ENCODE results near the gene SENP7. TPM values are rescaled to one million over a fixed set of nuclear protein-coding genes. Genes with fewer than 3 reads are reported as not detected.
"Not testable (repeated sequence)": the region's sequence is repeated elsewhere in the genome, so short reads cannot be mapped to it uniquely, and the experiment has no call there.

Gene SENP7
- total and polyA plus RNA-seq, 2 experiments from 2014 or later, result 5.0 to 9.0 TPM

DNA sequence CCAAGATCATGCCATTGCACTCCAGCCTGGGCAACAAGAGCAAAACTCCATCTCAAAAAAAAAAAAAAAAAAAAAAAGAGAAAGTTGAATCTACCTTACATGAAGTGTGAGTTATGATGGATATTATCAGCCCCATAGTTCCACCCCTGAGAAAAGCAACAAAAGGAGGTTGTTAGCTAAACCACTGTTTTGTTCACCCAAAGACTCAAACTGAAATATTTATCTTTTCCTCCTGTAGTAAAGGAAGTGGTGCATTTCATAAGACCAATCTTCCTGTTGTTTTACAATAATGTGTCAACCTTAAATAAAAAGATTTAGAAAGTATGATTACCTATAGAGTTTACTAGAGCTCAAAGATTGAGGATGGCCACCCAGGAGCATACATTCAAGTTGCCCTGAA is 29.9 kb upstream of the SENP7 start (continued):
- TF ChIP-seq, protein P1, sequence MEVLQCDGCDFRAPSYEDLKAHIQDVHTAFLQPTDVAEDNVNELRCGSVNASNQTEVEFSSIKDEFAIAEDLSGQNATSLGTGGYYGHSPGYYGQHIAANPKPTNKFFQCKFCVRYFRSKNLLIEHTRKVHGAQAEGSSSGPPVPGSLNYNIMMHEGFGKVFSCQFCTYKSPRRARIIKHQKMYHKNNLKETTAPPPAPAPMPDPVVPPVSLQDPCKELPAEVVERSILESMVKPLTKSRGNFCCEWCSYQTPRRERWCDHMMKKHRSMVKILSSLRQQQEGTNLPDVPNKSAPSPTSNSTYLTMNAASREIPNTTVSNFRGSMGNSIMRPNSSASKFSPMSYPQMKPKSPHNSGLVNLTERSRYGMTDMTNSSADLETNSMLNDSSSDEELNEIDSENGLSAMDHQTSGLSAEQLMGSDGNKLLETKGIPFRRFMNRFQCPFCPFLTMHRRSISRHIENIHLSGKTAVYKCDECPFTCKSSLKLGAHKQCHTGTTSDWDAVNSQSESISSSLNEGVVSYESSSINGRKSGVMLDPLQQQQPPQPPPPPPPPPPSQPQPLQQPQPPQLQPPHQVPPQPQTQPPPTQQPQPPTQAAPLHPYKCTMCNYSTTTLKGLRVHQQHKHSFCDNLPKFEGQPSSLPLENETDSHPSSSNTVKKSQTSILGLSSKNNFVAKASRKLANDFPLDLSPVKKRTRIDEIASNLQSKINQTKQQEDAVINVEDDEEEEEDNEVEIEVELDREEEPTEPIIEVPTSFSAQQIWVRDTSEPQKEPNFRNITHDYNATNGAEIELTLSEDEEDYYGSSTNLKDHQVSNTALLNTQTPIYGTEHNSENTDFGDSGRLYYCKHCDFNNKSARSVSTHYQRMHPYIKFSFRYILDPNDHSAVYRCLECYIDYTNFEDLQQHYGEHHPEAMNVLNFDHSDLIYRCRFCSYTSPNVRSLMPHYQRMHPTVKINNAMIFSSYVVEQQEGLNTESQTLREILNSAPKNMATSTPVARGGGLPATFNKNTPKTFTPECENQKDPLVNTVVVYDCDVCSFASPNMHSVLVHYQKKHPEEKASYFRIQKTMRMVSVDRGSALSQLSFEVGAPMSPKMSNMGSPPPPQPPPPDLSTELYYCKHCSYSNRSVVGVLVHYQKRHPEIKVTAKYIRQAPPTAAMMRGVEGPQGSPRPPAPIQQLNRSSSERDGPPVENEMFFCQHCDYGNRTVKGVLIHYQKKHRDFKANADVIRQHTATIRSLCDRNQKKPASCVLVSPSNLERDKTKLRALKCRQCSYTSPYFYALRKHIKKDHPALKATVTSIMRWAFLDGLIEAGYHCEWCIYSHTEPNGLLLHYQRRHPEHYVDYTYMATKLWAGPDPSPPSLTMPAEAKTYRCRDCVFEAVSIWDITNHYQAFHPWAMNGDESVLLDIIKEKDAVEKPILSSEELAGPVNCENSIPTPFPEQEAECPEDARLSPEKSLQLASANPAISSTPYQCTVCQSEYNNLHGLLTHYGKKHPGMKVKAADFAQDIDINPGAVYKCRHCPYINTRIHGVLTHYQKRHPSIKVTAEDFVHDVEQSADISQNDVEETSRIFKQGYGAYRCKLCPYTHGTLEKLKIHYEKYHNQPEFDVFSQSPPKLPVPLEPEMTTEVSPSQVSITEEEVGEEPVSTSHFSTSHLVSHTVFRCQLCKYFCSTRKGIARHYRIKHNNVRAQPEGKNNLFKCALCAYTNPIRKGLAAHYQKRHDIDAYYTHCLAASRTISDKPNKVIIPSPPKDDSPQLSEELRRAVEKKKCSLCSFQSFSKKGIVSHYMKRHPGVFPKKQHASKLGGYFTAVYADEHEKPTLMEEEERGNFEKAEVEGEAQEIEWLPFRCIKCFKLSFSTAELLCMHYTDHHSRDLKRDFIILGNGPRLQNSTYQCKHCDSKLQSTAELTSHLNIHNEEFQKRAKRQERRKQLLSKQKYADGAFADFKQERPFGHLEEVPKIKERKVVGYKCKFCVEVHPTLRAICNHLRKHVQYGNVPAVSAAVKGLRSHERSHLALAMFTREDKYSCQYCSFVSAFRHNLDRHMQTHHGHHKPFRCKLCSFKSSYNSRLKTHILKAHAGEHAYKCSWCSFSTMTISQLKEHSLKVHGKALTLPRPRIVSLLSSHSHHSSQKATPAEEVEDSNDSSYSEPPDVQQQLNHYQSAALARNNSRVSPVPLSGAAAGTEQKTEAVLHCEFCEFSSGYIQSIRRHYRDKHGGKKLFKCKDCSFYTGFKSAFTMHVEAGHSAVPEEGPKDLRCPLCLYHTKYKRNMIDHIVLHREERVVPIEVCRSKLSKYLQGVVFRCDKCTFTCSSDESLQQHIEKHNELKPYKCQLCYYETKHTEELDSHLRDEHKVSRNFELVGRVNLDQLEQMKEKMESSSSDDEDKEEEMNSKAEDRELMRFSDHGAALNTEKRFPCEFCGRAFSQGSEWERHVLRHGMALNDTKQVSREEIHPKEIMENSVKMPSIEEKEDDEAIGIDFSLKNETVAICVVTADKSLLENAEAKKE (CRISPR knock-in tag; IDR thresholded peaks at IDR 0.05), result no peak

DNA sequence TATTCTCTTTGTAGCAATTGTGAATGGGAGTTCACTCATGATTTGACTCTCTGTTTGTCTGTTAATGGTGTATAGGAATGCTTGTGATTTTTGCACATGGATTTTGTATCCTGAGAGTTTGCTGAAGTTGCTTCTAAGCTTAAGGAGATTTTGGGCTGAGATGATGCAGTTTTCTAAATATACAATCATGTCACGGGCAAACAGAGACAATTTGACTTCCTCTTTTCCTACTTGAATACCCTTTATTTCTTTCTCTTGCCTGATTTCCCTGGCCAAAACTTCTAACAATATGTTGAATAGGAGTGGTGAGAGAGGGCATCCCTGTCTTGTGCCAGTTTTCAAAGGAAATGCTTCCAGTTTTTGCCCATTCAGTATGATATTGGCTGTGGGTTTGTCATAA is 23.9 kb upstream of the SENP7 start:
- not testable (repeated sequence) for H3K4me1 Mint-ChIP-seq; H3K27me3 Mint-ChIP-seq (ENCODE audit: insufficient read depth, low read depth, poor library complexity); DNase-seq (ENCODE audit: low spot score); H3K9me2 ChIP-seq (ENCODE audit: insufficient read depth); H3K36me3 Mint-ChIP-seq (ENCODE audit: low read depth); H3K4me1 ChIP-seq (ENCODE audit: insufficient read depth); H3K79me2 ChIP-seq (replicated peaks; ENCODE audit: insufficient read depth); H3K4me2 ChIP-seq; ATAC-seq; H4K20me1 ChIP-seq (replicated peaks; ENCODE audit: insufficient read depth); H3K4me3 ChIP-seq; H3F3A ChIP-seq (replicated peaks; ENCODE audit: low read depth); H2AFZ ChIP-seq; H3K36me3 ChIP-seq (ENCODE audit: insufficient read depth); H3K27ac Mint-ChIP-seq; H3K27me3 ChIP-seq (ENCODE audit: insufficient read depth); H3K27ac ChIP-seq (ENCODE audit: low read depth); H3K4me3 Mint-ChIP-seq
- peaks cover 23% of the 10 kb centered on the region for H3K9me3 Mint-ChIP-seq

DNA sequence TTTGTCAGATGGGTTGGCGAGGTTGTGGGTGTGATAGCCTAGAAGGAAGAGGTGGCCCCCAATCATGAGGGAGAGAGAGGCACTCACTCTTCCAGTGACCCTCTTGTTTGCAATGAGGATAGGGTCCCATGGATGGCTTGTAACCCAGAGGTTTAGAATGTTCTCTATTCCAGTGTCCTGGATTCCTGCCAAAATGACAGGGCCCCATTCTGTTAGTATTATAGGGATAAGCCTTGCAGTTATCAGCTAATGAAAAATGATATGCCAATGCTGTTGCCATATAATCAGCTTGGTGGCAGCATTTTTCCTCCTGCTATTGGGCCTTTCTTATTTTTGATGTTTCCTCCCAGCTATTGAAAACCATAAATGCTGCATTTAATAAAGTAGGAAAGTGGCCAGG is 23.3 kb upstream of the SENP7 start:
- no peak for ATAC-seq
- H3K27me3 Mint-ChIP-seq (ENCODE audit: insufficient read depth, low read depth, poor library complexity), result no peaks in the 10 kb centered on the region

More for the DNA sequence above, 23.3 kb upstream of the SENP7 start:
- Histone ChIP-seq H3K79me2 (replicated peaks; ENCODE audit: insufficient read depth) (no peaks in the 10 kb centered on the region), H3K27ac (ENCODE audit: low read depth) (no peak overlapping the region), H2AFZ (no peak overlapping the region), H3F3A (replicated peaks; ENCODE audit: low read depth) (no peaks in the 10 kb centered on the region), H3K4me1 (ENCODE audit: insufficient read depth) (peaks cover 10% of the 10 kb centered on the region), H3K4me2 (no peak overlapping the region), H3K9me2 (ENCODE audit: insufficient read depth) (no peaks in the 10 kb centered on the region; the same call in 1 of the 2 replicates), H3K36me3 (ENCODE audit: insufficient read depth) (no peaks in the 10 kb centered on the region), H4K20me1 (replicated peaks; ENCODE audit: insufficient read depth) (no peaks in the 10 kb centered on the region), H3K4me3 (no peak overlapping the region), H3K27me3 (ENCODE audit: insufficient read depth) (no peaks in the 10 kb centered on the region)
- Mint-ChIP-seq H3K9me3 (peaks cover 17% of the 10 kb centered on the region), H3K4me1 (peaks cover 12% of the 10 kb centered on the region; the same call in 2 of the 3 replicates), H3K36me3 (ENCODE audit: low read depth) (peaks cover 8% of the 10 kb centered on the region; the same call in 2 of the 3 replicates), H3K4me3 (no peak overlapping the region), H3K27ac (no peak overlapping the region)
- DNase-seq (ENCODE audit: low spot score), result no peak
- TF ChIP-seq, protein P2, sequence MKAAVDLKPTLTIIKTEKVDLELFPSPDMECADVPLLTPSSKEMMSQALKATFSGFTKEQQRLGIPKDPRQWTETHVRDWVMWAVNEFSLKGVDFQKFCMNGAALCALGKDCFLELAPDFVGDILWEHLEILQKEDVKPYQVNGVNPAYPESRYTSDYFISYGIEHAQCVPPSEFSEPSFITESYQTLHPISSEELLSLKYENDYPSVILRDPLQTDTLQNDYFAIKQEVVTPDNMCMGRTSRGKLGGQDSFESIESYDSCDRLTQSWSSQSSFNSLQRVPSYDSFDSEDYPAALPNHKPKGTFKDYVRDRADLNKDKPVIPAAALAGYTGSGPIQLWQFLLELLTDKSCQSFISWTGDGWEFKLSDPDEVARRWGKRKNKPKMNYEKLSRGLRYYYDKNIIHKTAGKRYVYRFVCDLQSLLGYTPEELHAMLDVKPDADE (IDR thresholded peaks at IDR 0.05), result no peak
- TF ChIP-seq EZH2 (IDR thresholded peaks at IDR 0.05; ENCODE audit: low read depth, unreplicated experiment), result no peak
